ENCODE results near the gene AOAH.

The AOAH gene

GRCh38 chr7:36546331-36546730, 178.0 kb downstream of the AOAH start:
- no peak for DNase-seq (ENCODE audit: low read depth)

GRCh38 chr7:36545291-36545690, 179.0 kb downstream of the AOAH start:
- DNase-seq (ENCODE audit: low read depth) = no peak

GRCh38 chr7:36538126-36538525, 186.2 kb downstream of the AOAH start:
- no peak for DNase-seq (ENCODE audit: low read depth)

GRCh38 chr7:36535866-36536664, 188.2 kb downstream of the AOAH start:
- no peak for DNase-seq (ENCODE audit: low read depth)

- DNase-seq (ENCODE audit: low read depth) = no peak
Measured at GRCh38 chr7:36533717-36534116, 190.6 kb downstream of the AOAH start.

- no peak for DNase-seq (ENCODE audit: low read depth)
Measured at GRCh38 chr7:36532981-36533499, 191.3 kb downstream of the AOAH start.

GRCh38 chr7:36531951-36532350, 192.3 kb downstream of the AOAH start:
- no peak for DNase-seq (ENCODE audit: low read depth)

- DNase-seq (ENCODE audit: low read depth) = no peak
Measured at GRCh38 chr7:36530456-36530855, 193.8 kb downstream of the AOAH start.

- no peak for DNase-seq (ENCODE audit: low read depth)
Measured at GRCh38 chr7:36527549-36527913, 196.8 kb downstream of the AOAH start.

GRCh38 chr7:36526863-36527548, 197.3 kb downstream of the AOAH start:
- DNase-seq (ENCODE audit: low read depth) = peak; percentile 69

GRCh38 chr7:36523371-36524101, 200.8 kb downstream of the AOAH start:
- no peak for DNase-seq (ENCODE audit: low read depth)

- DNase-seq (ENCODE audit: low read depth) = no peak
Measured at GRCh38 chr7:36522453-36523007, 201.8 kb downstream of the AOAH start.

- DNase-seq (ENCODE audit: low read depth) = no peak
Measured at GRCh38 chr7:36521911-36522310, 202.4 kb downstream of the AOAH start.

- no peak for DNase-seq (ENCODE audit: low read depth)
Measured at GRCh38 chr7:36521133-36521532, 203.2 kb downstream of the AOAH start.

GRCh38 chr7:36515847-36516246, 208.4 kb downstream of the AOAH start:
- DNase-seq (ENCODE audit: low read depth) = no peak

- no peak for DNase-seq (ENCODE audit: low read depth)
Measured at GRCh38 chr7:36514289-36515243, 209.7 kb downstream of the AOAH start.

GRCh38 chr7:36513393-36513792, 210.9 kb downstream of the AOAH start:
- DNase-seq (ENCODE audit: low read depth) = no peak

GRCh38 chr7:36512616-36513015, 211.7 kb downstream of the AOAH start:
- no peak for DNase-seq (ENCODE audit: low read depth)

GRCh38 chr7:36509962-36510361, 214.3 kb downstream of the AOAH start:
- DNase-seq (ENCODE audit: low read depth) = no peak

- no peak for DNase-seq (ENCODE audit: low read depth)
Measured at GRCh38 chr7:36507475-36508440, 216.5 kb downstream of the AOAH start.
